Measurements from ENCODE around the gene PHKA2. TPM values are rescaled to one million over a fixed set of nuclear protein-coding genes. Genes with fewer than 3 reads are reported as not detected.

PHKA2 gene
- total and polyA plus RNA-seq, 2 of the 4 experiments (the other 2 are of a cell fraction) = 10.0 to 21.5 TPM

DNA sequence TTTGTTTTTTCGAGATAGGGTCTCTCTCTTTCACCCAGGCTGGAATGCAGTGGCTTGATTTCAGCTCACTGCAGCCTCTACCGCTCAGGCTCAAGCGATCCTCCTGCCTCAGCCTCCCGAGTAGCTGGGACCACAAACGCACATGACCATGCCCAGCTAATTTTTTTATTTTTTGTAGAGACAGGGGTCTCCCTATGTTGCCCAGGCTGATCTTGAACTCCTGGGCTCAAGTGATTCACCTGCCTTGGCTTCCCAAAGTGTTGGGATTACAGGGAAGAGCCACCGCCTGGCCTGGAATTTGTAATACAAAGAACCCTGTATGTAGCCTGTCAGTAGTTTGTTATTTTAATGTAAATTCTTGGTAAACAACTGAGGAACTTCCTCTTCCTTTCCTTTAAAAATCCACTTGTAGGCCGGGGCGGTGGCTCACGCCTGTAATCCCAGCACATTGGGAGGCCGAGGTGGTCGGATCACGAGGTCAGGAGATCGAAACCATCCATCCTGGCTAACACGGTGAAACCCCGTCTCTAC is 119.5 kb downstream of the PHKA2 start:
- ATAC-seq (ENCODE audit: low read depth) = no peak
- no peak overlapping the region for H2BK120ac ChIP-seq (ENCODE audit: low read depth, low read length)
- TF ChIP-seq CHD1 (IDR thresholded peaks at IDR 0.05; ENCODE audit: low read depth, low read length) = no peak
- TF ChIP-seq CEBPB (IDR thresholded peaks at IDR 0.05; ENCODE audit: low read depth, low read length) = no peak
- no peak for TF ChIP-seq MAFK (IDR thresholded peaks at IDR 0.05; ENCODE audit: low read depth, low read length)
- TF ChIP-seq FOS (IDR thresholded peaks at IDR 0.05; ENCODE audit: low read depth, low read length) = no peak
- no peak for TF ChIP-seq RAD21 (IDR thresholded peaks at IDR 0.05; ENCODE audit: low read length)
- TF ChIP-seq RFX5 (IDR thresholded peaks at IDR 0.05; ENCODE audit: low read depth, low read length) = no peak
- TF ChIP-seq, protein P1, sequence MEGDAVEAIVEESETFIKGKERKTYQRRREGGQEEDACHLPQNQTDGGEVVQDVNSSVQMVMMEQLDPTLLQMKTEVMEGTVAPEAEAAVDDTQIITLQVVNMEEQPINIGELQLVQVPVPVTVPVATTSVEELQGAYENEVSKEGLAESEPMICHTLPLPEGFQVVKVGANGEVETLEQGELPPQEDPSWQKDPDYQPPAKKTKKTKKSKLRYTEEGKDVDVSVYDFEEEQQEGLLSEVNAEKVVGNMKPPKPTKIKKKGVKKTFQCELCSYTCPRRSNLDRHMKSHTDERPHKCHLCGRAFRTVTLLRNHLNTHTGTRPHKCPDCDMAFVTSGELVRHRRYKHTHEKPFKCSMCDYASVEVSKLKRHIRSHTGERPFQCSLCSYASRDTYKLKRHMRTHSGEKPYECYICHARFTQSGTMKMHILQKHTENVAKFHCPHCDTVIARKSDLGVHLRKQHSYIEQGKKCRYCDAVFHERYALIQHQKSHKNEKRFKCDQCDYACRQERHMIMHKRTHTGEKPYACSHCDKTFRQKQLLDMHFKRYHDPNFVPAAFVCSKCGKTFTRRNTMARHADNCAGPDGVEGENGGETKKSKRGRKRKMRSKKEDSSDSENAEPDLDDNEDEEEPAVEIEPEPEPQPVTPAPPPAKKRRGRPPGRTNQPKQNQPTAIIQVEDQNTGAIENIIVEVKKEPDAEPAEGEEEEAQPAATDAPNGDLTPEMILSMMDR (conservative IDR thresholded peaks at IDR 0.05; ENCODE audit: low read depth, low read length) = no peak
- no peak for TF ChIP-seq MXI1 (IDR thresholded peaks at IDR 0.05; ENCODE audit: borderline replicate concordance, low read depth, low read length)
- TF ChIP-seq, protein P2, sequence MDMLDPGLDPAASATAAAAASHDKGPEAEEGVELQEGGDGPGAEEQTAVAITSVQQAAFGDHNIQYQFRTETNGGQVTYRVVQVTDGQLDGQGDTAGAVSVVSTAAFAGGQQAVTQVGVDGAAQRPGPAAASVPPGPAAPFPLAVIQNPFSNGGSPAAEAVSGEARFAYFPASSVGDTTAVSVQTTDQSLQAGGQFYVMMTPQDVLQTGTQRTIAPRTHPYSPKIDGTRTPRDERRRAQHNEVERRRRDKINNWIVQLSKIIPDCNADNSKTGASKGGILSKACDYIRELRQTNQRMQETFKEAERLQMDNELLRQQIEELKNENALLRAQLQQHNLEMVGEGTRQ (IDR thresholded peaks at IDR 0.05; ENCODE audit: low read depth, low read length) = no peak
- TF ChIP-seq, protein P3, sequence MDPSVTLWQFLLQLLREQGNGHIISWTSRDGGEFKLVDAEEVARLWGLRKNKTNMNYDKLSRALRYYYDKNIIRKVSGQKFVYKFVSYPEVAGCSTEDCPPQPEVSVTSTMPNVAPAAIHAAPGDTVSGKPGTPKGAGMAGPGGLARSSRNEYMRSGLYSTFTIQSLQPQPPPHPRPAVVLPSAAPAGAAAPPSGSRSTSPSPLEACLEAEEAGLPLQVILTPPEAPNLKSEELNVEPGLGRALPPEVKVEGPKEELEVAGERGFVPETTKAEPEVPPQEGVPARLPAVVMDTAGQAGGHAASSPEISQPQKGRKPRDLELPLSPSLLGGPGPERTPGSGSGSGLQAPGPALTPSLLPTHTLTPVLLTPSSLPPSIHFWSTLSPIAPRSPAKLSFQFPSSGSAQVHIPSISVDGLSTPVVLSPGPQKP (IDR thresholded peaks at IDR 0.05; ENCODE audit: borderline replicate concordance, low read depth, low read length) = no peak
- no peak for TF ChIP-seq MAZ (IDR thresholded peaks at IDR 0.05; ENCODE audit: borderline replicate concordance, low read depth, low read length)

More for the DNA sequence above, 119.5 kb downstream of the PHKA2 start:
- Histone ChIP-seq H3K56ac (ENCODE audit: extremely low read depth, insufficient read depth, low read length) (no peak overlapping the region), H3K36me3 (ENCODE audit: control insufficient read depth, insufficient read depth, low read length) (no peaks in the 10 kb centered on the region), H3K27me3 (ENCODE audit: control insufficient read depth, insufficient read depth, low read length) (no peaks in the 10 kb centered on the region; the same call in 1 of the 2 replicates), H2BK15ac (ENCODE audit: low read depth, low read length) (no peak overlapping the region), H3K4me1 (ENCODE audit: control insufficient read depth, insufficient read depth, low read length) (no peaks in the 10 kb centered on the region), H3K9me1 (ENCODE audit: insufficient read depth, low read length) (no peaks in the 10 kb centered on the region), H3K4me3 (ENCODE audit: insufficient read depth, low read depth, low read length) (no peak overlapping the region), H3K79me1 (ENCODE audit: low read depth in 1 of 2, low read length in 2 of 2) (no peaks in the 10 kb centered on the region), H3K27ac (ENCODE audit: insufficient read depth, low read length) (no peak overlapping the region), H3K4me2 (ENCODE audit: low read depth, low read length) (no peak overlapping the region), H2BK5ac (ENCODE audit: low read depth, low read length, poor library complexity, severe bottlenecking) (no peak overlapping the region), H2AFZ (replicated peaks; ENCODE audit: low read length, poor library complexity) (no peak overlapping the region), H2AK5ac (ENCODE audit: low read depth, low read length) (no peak overlapping the region), H3K18ac (ENCODE audit: low read depth, low read length) (no peak overlapping the region), H2AK9ac (replicated peaks; ENCODE audit: low read depth, low read length, poor library complexity) (no peak overlapping the region), H4K5ac (ENCODE audit: low read depth, low read length) (no peak overlapping the region), H3K23ac (ENCODE audit: low read depth, low read length) (no peak overlapping the region), H4K91ac (ENCODE audit: insufficient read depth, low read depth, low read length) (no peak overlapping the region), H3K9me3 (ENCODE audit: control insufficient read depth, insufficient read depth, low read length) (no peaks in the 10 kb centered on the region), H2BK20ac (ENCODE audit: low read depth, low read length) (no peak overlapping the region), H3K14ac (replicated peaks; ENCODE audit: low read depth, low read length) (no peak overlapping the region), H4K20me1 (ENCODE audit: insufficient read depth, low read length) (no peaks in the 10 kb centered on the region), H4K8ac (ENCODE audit: low read depth in 2 of 2, low read length in 2 of 2) (no peak overlapping the region), H3K9ac (ENCODE audit: low read depth, low read length) (no peak overlapping the region), H3K4ac (ENCODE audit: low read depth, low read length) (no peak overlapping the region)
- CTCF ChIA-PET = no interaction called here
- no peak for DNase-seq
- WGBS, 2 experiments (ENCODE audit: extremely low coverage in 2 of 2, insufficient read length in 1 of 2) = no CpG with 5 or more reads among the region's 15 CpGs
- dilution Hi-C loops (cut with HindIII; ENCODE audit: low sequenced_read_pairs, unreplicated experiment) (no loop called here), intact Hi-C loops (cut with micrococcal nuclease) (no loop called here), in situ Hi-C loops (cut with MboI; ENCODE audit: low sequenced_read_pairs) (no loop called here)
- no TSS peak for BruUV-seq (replicated peaks)
- POLR2A ChIA-PET (ENCODE audit: unreplicated experiment) = no interaction called here
